OCI-LY7 (cell line): ENCODE data around the gene PSMG3.

ENCODE experiments used
- CTCF ChIP-seq: fragments of 200-600 bp; sonication (generic); conservative IDR thresholded peaks from 2 replicates; pipeline ENCODE4 v1.5.1; 2014; ENCODE audit warnings: mild to moderate bottlenecking, antibody characterized with exemption, low read length, moderate library complexity, mixed read lengths
- EZH2phosphoT487 ChIP-seq: fragments of 200-600 bp; sonication (generic); IDR thresholded peaks from 2 replicates; pipeline ENCODE4 v1.6.1; 2018; ENCODE audit warnings: low read depth, borderline replicate concordance, mild to moderate bottlenecking, mixed run types, antibody characterized with exemption, low read length, moderate library complexity, mixed read lengths

- TF ChIP-seq CTCF (no peak), EZH2phosphoT487 (no peak)
Measured at GRCh38 chr7:1559626-1560590, 9.9 kb downstream of the PSMG3 start.
